NCI-H2227 (cell line): ENCODE results near the gene HNRNPA3.
A peak's percentile ranks its signal among the peaks of the same experiment; 100 is the strongest.
"Not testable (repeated sequence)": the region's sequence is repeated elsewhere in the genome, so short reads cannot be mapped to it uniquely, and the experiment has no call there.

Experiments
- DNase-seq: peaks from one replicate; lab custom pipeline; 2025; ENCODE audit not compliant: unreplicated experiment; lab: John Stamatoyannopoulos, UW

HNRNPA3 gene

GRCh38 chr2:177254433-177255226 lies 42.0 kb downstream of the HNRNPA3 start:
- peak; percentile 34 for DNase-seq

- no peak for DNase-seq
Observed at GRCh38 chr2:177255227-177255601, 42.6 kb downstream of the HNRNPA3 start.

GRCh38 chr2:177256026-177256425 lies 43.4 kb downstream of the HNRNPA3 start:
- no peak for DNase-seq

DNA sequence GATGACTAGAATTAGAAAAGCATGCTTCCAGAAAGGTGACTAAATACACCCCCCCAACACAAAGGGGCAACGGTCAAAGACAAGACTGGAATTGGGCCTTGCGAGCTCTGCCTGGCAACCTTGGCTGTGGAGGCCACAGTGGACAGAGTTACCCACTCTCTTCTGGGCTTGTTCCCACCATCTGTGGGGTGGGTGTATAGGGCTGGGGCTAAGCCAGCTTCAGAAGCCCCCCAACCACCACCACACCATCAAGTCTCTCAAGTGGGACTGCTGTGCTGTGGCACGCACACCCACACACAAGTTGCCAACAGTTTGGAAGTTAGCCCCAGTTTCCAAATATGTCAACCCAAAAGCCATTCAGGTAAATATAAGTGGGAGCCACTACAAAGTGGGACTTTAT lies 44.1 kb downstream of the HNRNPA3 start:
- DNase-seq, result no peak

GRCh38 chr2:177257471-177257870 lies 44.9 kb downstream of the HNRNPA3 start:
- DNase-seq, result no peak

DNA sequence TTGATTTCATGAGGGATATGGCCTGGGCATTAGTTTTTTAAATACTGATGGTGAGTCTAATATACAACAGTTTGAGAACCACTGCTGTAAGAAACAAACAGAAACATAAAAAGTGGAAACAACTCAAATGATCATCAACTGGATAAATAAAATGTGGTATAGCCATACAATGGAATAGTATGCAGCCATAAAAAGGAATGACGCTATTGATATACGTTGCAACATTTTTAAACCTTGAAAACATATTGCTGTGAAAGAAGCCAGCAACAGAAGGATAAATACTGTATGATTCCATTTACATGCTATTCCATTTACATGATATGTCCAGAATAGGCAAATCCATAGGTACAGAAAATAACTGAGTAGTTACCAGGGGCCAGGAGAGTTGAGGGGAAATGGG lies 45.5 kb downstream of the HNRNPA3 start:
- DNase-seq, result no peak

DNA sequence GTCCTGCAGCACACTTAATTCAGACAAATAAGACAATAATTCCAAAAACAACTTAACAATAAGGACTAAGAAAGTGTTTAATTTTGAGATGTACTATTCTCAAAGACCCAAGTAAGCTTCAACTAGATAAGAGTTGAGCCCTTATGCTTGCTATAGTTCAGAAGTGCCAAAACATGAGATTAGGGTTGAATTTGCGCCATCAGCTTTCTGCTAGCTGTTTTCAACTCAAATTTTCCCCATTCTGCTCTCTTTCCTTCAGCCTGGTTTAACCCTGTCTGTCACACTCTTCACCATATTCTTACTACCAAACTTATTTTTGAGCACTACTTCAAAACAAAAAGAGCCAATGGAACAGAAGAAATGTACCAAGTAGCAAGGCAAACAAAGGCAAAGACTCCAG lies 47.8 kb downstream of the HNRNPA3 start:
- no peak for DNase-seq

DNA sequence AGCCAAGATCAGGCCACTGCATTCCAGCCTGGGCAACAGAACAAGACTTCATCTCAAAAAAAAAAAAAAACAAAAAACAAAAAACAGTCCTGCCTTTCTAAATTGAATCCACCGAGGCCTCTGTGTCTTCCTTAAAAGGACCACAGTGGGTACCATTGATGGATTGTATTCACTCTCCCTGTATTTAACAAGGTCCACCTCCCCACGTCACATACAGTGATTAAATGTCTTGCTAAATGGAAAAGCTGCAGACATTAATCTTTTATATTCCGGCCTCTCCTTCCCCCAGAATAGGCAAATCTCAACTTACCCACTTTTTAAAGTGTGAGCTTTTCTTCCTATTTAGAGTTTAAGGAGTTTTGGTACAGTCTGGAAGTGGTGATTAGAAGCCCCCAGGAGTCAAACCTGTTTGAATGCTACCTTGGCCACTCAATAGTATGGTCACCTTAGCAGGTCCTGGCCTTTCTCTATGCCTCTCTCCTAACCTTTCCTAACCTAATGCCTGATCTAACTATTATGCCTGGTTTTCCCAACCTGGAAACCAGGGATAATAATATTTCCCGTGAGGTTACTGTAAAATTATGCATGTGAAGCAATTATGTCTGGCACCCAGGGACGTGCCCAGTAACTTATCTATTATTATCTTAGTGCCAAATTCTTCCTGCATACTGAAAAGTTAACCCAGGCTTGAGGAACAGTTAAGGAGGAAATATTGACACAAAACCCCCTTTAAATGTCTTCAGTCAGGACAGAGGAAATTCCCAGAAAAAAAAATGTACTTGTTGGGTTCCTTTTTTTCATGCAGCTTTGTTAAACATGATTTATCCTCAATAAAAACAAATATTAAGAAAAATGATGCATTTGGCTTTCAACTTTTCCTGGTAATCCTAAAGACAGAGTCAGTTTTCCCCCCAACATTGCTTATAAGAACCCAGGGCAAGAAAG lies 48.8 kb downstream of the HNRNPA3 start:
- DNase-seq, result peak; percentile 10

GRCh38 chr2:177262092-177262491 lies 49.5 kb downstream of the HNRNPA3 start:
- DNase-seq, result no peak

GRCh38 chr2:177262958-177263450 lies 50.4 kb downstream of the HNRNPA3 start:
- no peak for DNase-seq

DNA sequence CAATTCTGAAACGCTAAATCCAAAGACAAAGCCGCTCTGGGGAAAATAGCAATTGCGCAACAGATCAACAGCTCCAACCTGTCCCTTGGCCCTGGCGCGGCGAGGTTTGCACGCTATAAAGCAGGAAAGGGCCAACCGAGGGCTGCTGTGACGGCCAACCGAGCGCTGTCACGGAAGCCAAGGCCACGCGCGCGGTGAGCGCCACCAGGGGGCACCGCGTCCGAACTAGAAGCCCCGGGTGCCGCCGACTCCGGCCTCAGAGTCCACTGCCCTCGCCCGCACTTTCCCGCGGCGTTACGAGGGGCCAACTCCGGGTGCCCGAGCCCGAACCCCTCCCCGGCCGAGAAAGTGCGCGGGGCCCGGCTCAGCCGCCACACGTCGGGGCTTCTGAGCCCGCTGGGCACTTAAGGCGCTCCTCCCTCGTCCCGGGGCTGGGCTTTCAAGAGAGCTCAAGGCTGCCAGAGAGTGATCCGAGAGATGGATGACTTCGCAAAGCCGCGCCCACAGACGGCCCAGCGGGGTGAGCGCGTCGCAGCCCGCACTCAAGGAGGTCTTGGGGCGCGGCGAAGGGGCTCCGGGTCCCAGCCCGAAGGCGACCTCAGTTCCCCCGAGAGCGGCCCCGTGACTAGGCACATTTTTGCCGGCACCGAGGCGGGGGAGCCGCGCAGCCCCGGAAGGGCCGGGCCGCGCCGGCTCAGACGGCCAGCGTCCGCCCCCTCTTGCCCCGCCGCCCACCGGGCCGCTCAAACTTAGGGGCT lies 51.0 kb downstream of the HNRNPA3 start:
- peak; percentile 99 for DNase-seq

DNA sequence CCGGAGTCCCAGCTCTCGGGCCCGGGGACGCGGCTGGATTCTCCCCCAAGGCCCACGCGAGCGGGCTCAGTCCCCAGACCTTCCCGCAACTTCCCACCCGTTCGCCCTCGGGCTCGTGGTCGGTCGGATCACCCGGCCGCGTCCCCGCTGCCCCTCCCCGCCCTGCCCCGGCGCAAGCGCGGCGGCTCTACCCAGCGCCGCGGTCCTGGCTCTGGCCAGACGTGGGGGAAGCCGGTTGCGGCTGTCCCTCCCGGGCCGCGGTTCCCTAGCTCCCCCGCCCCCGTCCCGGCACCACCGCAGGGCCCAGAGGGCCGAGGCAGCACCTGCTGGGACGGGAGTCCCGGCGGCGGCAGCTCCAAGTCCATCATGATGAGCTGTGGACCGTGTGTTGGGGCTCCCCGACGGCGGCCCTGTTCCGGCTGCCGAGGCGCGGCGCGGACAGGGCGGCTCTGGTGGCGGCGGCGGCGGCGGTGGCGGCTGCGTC lies 51.7 kb downstream of the HNRNPA3 start:
- no peak for DNase-seq

DNA sequence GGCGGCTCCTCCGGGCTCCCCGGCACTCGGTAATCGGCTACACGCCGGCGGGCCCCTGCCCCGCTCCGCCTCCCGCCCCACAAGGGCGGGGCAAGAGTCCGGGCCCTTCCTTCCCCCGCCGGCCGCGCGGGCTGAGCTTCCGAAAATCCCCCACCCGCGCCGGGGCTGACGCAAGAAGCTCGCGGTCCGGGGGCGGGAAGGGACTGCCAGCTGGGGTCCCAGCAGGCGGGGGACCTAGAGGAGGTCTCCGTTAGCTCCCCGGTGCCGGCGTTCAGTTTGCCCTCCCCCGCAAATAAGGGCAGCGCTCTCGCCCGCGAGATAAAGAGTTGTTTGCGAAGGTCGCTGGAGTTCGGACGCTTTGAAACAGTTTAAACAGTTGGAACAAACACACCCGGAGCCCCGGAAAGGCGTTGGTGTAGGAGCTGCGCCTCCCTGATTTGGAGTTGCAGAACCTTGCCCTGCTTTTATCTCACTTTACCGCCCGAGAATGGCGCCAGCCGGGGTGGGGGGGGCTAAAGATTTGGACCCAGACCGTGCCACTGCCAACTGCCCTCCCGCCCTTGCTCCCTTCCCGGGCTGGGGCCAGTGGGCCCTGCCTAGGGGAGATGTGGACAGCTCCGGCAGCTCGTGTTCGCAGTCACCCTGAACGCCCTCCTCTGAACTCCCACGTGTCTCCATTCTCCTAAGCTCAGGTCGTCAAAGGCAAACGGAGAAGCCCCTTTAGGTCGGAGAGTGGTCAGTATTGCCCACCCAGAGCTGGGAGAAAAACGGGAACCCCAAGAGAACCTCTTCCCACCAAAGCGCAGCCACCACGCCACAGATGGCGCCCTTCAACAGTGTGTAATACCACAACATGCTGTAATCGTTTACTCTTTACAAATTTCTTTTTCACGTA lies 52.3 kb downstream of the HNRNPA3 start, which contains the start of gene NFE2L2:
Gene NFE2L2, minus strand, starts transcription at position 35 of the 895 bp plus-strand sequence. CDS start 151 bp downstream, outside the sequence.
- DNase-seq, result peak; percentile 97

DNA sequence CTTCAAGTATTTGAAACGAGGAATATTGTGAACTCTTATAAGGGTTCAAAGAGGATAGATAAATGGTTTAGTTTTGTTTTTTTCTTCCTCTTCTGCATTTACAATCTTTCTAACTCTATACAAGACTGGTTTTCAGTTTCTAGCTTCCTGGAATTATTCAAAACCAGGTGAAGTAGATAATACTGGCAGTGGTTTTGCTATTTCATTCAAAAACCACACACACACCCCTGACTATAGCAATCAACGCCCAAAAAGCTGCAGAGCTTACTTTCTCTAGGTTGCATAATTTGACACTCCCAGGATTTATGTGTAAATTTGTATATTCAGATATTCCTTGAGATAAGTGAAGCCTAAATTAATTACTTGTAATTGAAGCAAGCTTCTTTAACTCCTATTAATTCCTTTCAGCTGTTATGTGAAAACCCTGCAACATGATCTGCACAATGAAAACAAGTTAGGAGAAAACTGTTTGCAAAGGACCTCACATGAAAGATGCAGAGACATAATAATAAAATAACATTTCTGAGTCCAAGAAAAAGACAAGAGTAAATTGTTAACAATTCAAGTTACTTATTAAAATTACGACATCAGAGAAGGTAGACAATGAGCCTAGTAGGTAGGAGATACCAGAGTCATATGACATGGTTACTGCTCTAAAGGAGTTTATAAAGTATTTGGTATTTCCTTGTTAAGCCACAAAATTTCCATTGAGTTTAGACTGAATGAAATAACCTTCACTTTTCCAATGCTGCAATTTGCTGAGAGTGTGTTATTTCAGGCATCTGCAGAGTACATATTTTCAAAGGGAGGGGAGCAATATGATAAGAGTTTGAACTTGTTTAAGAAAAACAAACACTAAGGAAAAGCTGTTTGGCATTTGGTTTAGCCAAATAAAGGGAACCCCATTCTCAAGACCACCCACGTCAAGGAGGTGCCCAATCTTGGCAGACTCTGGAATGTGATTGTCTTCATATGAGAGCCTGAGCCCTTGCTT lies 53.5 kb downstream of the HNRNPA3 start:
- no peak for DNase-seq

DNA sequence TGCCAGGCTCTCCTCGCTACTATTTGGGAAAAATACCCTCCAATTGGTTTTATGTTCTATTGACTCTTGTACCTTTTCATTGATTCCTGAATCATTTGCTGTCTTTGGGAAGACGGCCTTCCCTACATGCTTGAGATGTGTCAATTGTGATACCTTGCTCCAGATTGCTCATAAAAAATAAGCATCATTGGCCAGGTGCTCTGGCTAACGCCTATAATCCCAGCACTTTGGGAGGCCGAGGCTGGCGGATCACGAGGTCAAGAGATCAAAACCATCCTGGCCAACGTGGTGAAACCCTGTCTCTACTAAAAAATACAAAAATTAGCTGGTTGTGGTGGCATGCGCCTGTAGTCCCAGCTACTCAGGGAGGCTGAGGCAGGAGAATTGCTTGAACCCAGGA lies 54.4 kb downstream of the HNRNPA3 start:
- not testable (repeated sequence) for DNase-seq

GRCh38 chr2:177268187-177268871 lies 55.7 kb downstream of the HNRNPA3 start:
- no peak for DNase-seq

- no peak for DNase-seq
Observed at GRCh38 chr2:177268901-177269300, 56.3 kb downstream of the HNRNPA3 start.

GRCh38 chr2:177270531-177270930 lies 57.9 kb downstream of the HNRNPA3 start:
- no peak for DNase-seq
